PC-3 (cell line): ENCODE data around the gene SF3A2. TPM values are rescaled to one million over a fixed set of nuclear protein-coding genes. Genes with fewer than 3 reads are reported as not detected.
"Not testable (repeated sequence)": the region's sequence is repeated elsewhere in the genome, so short reads cannot be mapped to it uniquely, and the experiment has no call there.

Experiments
- ATAC-seq: fragments of 200-7000 bp; cut with Tn5 transposase; 2 replicates; pipeline ENCODE4 v1.9.1; 2020; ENCODE audit warnings: mild to moderate bottlenecking, moderate library complexity
- BruUV-seq: library from RNA; stranded (reverse); fragments of 400-500 nt; replicated peaks from 2 replicates; lab custom pipeline; 2021; lab: Mats Ljungman, UMichigan
- CTCF ChIA-PET: fragments of 300-600 bp; sonication (Branson Sonifier 250); formaldehyde crosslinking; loops from one replicate; lab custom pipeline; 2022; ENCODE audit warnings: antibody characterized with exemption; lab: Charles Lee
- POLR2A ChIA-PET: fragments of 300-600 bp; sonication (Branson Sonifier 250); formaldehyde crosslinking; loops from one replicate; lab custom pipeline; 2022; ENCODE audit warnings: antibody characterized with exemption; ENCODE audit not compliant: unreplicated experiment; lab: Charles Lee
- DNase-seq: peaks from one replicate; pipeline ENCODE4 v3.0.0-alpha.2; 2015
- H2AFZ ChIP-seq: fragments of 300-600 bp; sonication (generic); 2 replicates; pipeline ENCODE4 v1.6.0; 2016; ENCODE audit warnings: antibody characterized with exemption, low read length
- H3F3A ChIP-seq: fragments of 300-600 bp; sonication (generic); one replicate; pipeline ENCODE4 v1.6.0; 2017; ENCODE audit warnings: antibody characterized with exemption, low read length, control low read depth, mild to moderate bottlenecking; ENCODE audit not compliant: unreplicated experiment
- H3K27ac ChIP-seq: fragments of 300-600 bp; sonication (generic); 2 replicates; pipeline ENCODE4 v1.5.1; 2016; ENCODE audit warnings: mild to moderate bottlenecking, low read length
- H3K27me3 ChIP-seq: fragments of 300-600 bp; sonication (generic); 2 replicates; pipeline ENCODE4 v1.6.1; 2016; ENCODE audit warnings: low read length, mixed read lengths
- H3K36me3 ChIP-seq: fragments of 300-600 bp; sonication (generic); 2 replicates; pipeline ENCODE4 v1.6.1; 2016; ENCODE audit warnings: low read depth, mixed run types, low read length, mixed read lengths
- H3K4me1 ChIP-seq: fragments of 300-600 bp; sonication (generic); 2 replicates; pipeline ENCODE4 v1.5.1; 2016; ENCODE audit warnings: low read length; ENCODE audit not compliant: insufficient read depth
- H3K4me2 ChIP-seq: fragments of 300-600 bp; sonication (generic); 2 replicates; pipeline ENCODE4 v1.6.0; 2016; ENCODE audit warnings: low read length
- H3K4me3 ChIP-seq: fragments of 300-600 bp; sonication (generic); 2 replicates; pipeline ENCODE4 v1.5.1; 2016; ENCODE audit warnings: mild to moderate bottlenecking, low read length, mixed read lengths
- H3K79me2 ChIP-seq: fragments of 300-600 bp; sonication (generic); 2 replicates; pipeline ENCODE4 v1.6.1; 2017; ENCODE audit warnings: low read length, mixed read lengths
- H3K9ac ChIP-seq: fragments of 300-600 bp; sonication (generic); 2 replicates; pipeline ENCODE4 v1.6.0; 2016; ENCODE audit warnings: mild to moderate bottlenecking, low read length
- H3K9me2 ChIP-seq: fragments of 300-600 bp; sonication (generic); replicated peaks from 2 replicates; pipeline ENCODE4 v1.6.1; 2016; ENCODE audit warnings: mixed run types, low read length, mixed read lengths
- H3K9me3 ChIP-seq: fragments of 300-600 bp; sonication (generic); 2 replicates; pipeline ENCODE4 v1.6.1; 2016; ENCODE audit warnings: low read length, mixed read lengths
- H4K20me1 ChIP-seq: fragments of 300-600 bp; sonication (generic); 2 replicates; pipeline ENCODE4 v1.6.1; 2016; ENCODE audit warnings: low read length, mixed read lengths
- CTCF ChIP-seq: fragments of 300-600 bp; sonication (generic); conservative IDR thresholded peaks from 2 replicates; pipeline ENCODE4 v1.5.1; 2017; ENCODE audit warnings: antibody characterized with exemption, low read depth, mild to moderate bottlenecking, low read length
- EZH2 ChIP-seq: fragments of 300-600 bp; sonication (generic); IDR thresholded peaks from one replicate; pipeline ENCODE4 v1.6.1; 2017; ENCODE audit warnings: antibody characterized with exemption, mild to moderate bottlenecking, low read length; ENCODE audit not compliant: unreplicated experiment
- EZH2phosphoT487 ChIP-seq: fragments of 300-600 bp; sonication (generic); IDR thresholded peaks from 2 replicates; pipeline ENCODE4 v1.6.1; 2018; ENCODE audit warnings: mild to moderate bottlenecking, antibody characterized with exemption, low read length, borderline replicate concordance
- intact Hi-C: fragments of 100-400 bp; cut with micrococcal nuclease; formaldehyde crosslinking; loops from 2 replicates; pipeline ENCODE4 v1.9.0; 2023
- total RNA-seq: library from RNA; depleted of rRNA; stranded (reverse); fragments of >200 nt; gene quantifications from 2 replicates; pipeline ENCODE4 v1.2.3, GENCODE V29; 2014

SF3A2 gene
- total RNA-seq, 1 experiment from 2014 or later: 55.5 TPM

- Histone ChIP-seq H3K9ac (no peak overlapping the region), H4K20me1 (no peaks in the 10 kb centered on the region), H3K4me3 (no peak overlapping the region), H3F3A (no peaks in the 10 kb centered on the region), H2AFZ (no peak overlapping the region), H3K9me3 (no peaks in the 10 kb centered on the region), H3K27ac (no peak overlapping the region), H3K27me3 (no peaks in the 10 kb centered on the region), H3K79me2 (no peaks in the 10 kb centered on the region), H3K4me1 (no peaks in the 10 kb centered on the region), H3K36me3 (no peaks in the 10 kb centered on the region), H3K9me2 (no peaks in the 10 kb centered on the region), H3K4me2 (no peak overlapping the region)
- no peak for DNase-seq
- no peak for ATAC-seq
- no peak for TF ChIP-seq CTCF
- TF ChIP-seq EZH2phosphoT487: no peak
- TF ChIP-seq EZH2: no peak
- BruUV-seq: no TSS peak
- intact Hi-C loops: no loop called here
- POLR2A ChIA-PET: no interaction called here
- CTCF ChIA-PET: no interaction called here
Observed at GRCh38 chr19:2280633-2281264, 44.1 kb downstream of the SF3A2 start.

DNA sequence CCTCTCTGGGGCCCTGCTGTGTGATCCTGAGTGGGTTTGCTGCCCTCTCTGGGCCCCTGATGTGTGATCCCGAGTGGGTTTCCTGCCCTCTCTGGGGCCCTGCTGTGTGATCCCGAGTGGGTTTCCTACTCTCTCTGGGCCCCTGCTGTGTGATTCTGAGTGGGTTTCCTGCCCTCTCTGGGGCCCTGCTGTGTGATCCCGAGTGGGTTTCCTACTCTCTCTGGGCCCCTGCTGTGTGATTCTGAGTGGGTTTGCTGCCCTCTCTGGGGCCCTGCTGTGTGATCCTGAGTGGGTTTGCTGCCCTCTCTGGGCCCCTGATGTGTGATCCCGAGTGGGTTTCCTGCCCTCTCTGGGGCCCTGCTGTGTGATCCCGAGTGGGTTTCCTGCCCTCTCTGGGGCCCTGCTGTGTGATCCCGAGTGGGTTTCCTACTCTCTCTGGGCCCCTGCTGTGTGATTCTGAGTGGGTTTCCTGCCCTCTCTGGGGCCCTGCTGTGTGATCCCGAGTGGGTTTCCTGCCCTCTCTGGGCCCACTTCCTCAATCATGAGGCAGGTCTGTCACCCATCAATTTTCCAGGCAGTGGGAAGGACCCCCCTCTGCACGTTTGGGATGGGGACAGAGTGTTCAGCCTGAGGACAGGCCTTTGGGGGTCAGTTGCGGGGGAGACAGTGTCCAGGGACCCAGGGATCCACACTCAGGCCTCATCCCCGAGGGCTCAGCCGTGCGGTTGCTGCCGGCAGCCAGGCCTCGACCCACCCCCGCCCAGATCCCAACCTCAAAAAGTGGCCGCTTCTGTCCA, 44.8 kb downstream of the SF3A2 start:
- CTCF ChIA-PET, H3F3A ChIP-seq, H3K4me1 ChIP-seq, H3K9ac ChIP-seq, H2AFZ ChIP-seq, H3K27ac ChIP-seq, BruUV-seq, H3K27me3 ChIP-seq, H3K79me2 ChIP-seq, H3K9me3 ChIP-seq, DNase-seq, intact Hi-C loops, ATAC-seq, H3K9me2 ChIP-seq, POLR2A ChIA-PET, H3K4me2 ChIP-seq, H3K36me3 ChIP-seq, H3K4me3 ChIP-seq, H4K20me1 ChIP-seq: not testable (repeated sequence)

GRCh38 chr19:2282062-2282861, 45.6 kb downstream of the SF3A2 start, which contains the start of gene PEAK3:
Gene PEAK3 (minus strand): TSS chr19:2282175. CDS start chr19:2280931, 1,244 bp downstream.
- Histone ChIP-seq H4K20me1 (no peaks in the 10 kb centered on the region), H3F3A (no peaks in the 10 kb centered on the region), H2AFZ (no peak within 1 kb of the TSS), H3K27ac (no peak within 1 kb of the TSS), H3K27me3 (no peaks in the 10 kb centered on the region), H3K36me3 (no peaks in the 10 kb centered on the region), H3K79me2 (no peaks in the 10 kb centered on the region), H3K9ac (no peak within 1 kb of the TSS), H3K4me2 (no peak within 1 kb of the TSS), H3K4me3 (no peak within 1 kb of the TSS), H3K9me3 (no peaks in the 10 kb centered on the region), H3K4me1 (no peaks in the 10 kb centered on the region), H3K9me2 (no peaks in the 10 kb centered on the region)
- no peak for DNase-seq
- ATAC-seq: no peak
- ChIA-PET POLR2A (no interaction called here), CTCF (no interaction called here)
- no TSS peak for BruUV-seq
- TF ChIP-seq EZH2phosphoT487 (no peak), CTCF (no peak), EZH2 (no peak)
- intact Hi-C loops: no loop called here
